SK-N-SH (cell line): Measurements from ENCODE around the gene ATL1. TPM values are rescaled to one million over a fixed set of nuclear protein-coding genes. Genes with fewer than 3 reads are reported as not detected.

Experiments used
- CTCF ChIA-PET: fragments of 300-600, 350-600 bp; formaldehyde crosslinking; extraction: SDS; loops from one replicate; lab custom pipeline; 2021; lab: Yijun Ruan, JAX
- POLR2A ChIA-PET: fragments of 350-600 bp; sonication (Branson Sonifier 250); formaldehyde crosslinking; extraction: SDS; loops from one replicate; lab custom pipeline; 2020; ENCODE audit warnings: antibody characterized with exemption, inconsistent platforms; lab: Yijun Ruan, JAX
- DNase-seq: peaks from one replicate; pipeline ENCODE4 v3.0.0; 2012
- H2AFZ ChIP-seq: fragments of 200-600 bp; sonication (generic); 2 replicates; pipeline ENCODE4 v1.8.1; 2016; ENCODE audit warnings: antibody characterized with exemption, mild to moderate bottlenecking, low read depth
- H3F3A ChIP-seq: fragments of 200-600 bp; sonication (generic); replicated peaks from 2 replicates; pipeline ENCODE3; 2016; ENCODE audit warnings: antibody characterized with exemption, mild to moderate bottlenecking; ENCODE audit not compliant: insufficient read depth
- H3K27ac ChIP-seq, 2 experiments: fragments of 200-500 bp in 1 of 2; fragments of 200-600 bp in 1 of 2; sonication (Bioruptor generic) in 1 of 2; sonication (generic), shearing (Covaris generic) in 1 of 2; 2 replicates each; pipeline versions ENCODE4 v1.5.1 to v1.6.1; 2014 to 2016; ENCODE audit warnings: low read depth in 2 of 2, inconsistent platforms in 1 of 2, low read length in 1 of 2, mild to moderate bottlenecking in 1 of 2, mixed read lengths in 1 of 2
- H3K27me3 ChIP-seq: fragments of 200-600 bp; sonication (generic), shearing (Covaris generic); 2 replicates; pipeline ENCODE4 v1.6.1; 2016; ENCODE audit warnings: mixed run types; ENCODE audit not compliant: insufficient read depth
- H3K36me3 ChIP-seq, 2 experiments: fragments of 200-500 bp in 1 of 2; fragments of 200-600 bp in 1 of 2; sonication (Bioruptor generic) in 1 of 2; sonication (generic) in 1 of 2; replicated peaks in 1 of 2; 2 replicates each; pipeline versions ENCODE3 to v1.5.1; 2014 to 2016; ENCODE audit warnings: low read length in 1 of 2, mild to moderate bottlenecking in 1 of 2; ENCODE audit not compliant: insufficient read depth in 2 of 2, control insufficient read depth in 1 of 2
- H3K4me1 ChIP-seq, 2 experiments: fragments of 200-500 bp in 1 of 2; fragments of 200-600 bp in 1 of 2; sonication (Bioruptor generic) in 1 of 2; sonication (generic), shearing (Covaris generic) in 1 of 2; 2 replicates each; pipeline versions ENCODE4 v1.5.1 to v1.6.1; 2014 to 2016; ENCODE audit warnings: low read depth in 1 of 2, low read length in 1 of 2, mixed run types in 1 of 2; ENCODE audit not compliant: insufficient read depth in 2 of 2, control insufficient read depth in 1 of 2
- H3K4me2 ChIP-seq: fragments of 200-600 bp; sonication (generic), shearing (Covaris generic); 2 replicates; pipeline ENCODE4 v1.6.1; 2017; ENCODE audit warnings: mixed run types
- H3K4me3 ChIP-seq, 2 experiments: fragments of 200-500 bp in 1 of 2; fragments of 200-600 bp in 1 of 2; sonication (Bioruptor generic) in 1 of 2; sonication (generic), shearing (Covaris generic) in 1 of 2; 2 replicates each; pipeline versions ENCODE4 v1.5.1 to v1.8.1; 2014 to 2016; ENCODE audit warnings: low read depth in 2 of 2, inconsistent platforms in 1 of 2, low read length in 1 of 2, mild to moderate bottlenecking in 1 of 2, mixed read lengths in 1 of 2, moderate library complexity in 1 of 2
- H3K79me2 ChIP-seq: fragments of 200-600 bp; sonication (generic); 2 replicates; pipeline ENCODE4 v1.8.1; 2017; ENCODE audit warnings: mild to moderate bottlenecking; ENCODE audit not compliant: insufficient read depth
- H3K9ac ChIP-seq: fragments of 200-600 bp; sonication (generic); 2 replicates; pipeline ENCODE4 v1.6.1; 2017; ENCODE audit warnings: mixed run types
- H3K9me2 ChIP-seq: fragments of 200-600 bp; sonication (generic); 2 replicates; pipeline ENCODE4 v1.6.1; 2017; ENCODE audit warnings: mixed run types
- H3K9me3 ChIP-seq: fragments of 200-600 bp; sonication (generic); 2 replicates; pipeline ENCODE4 v1.6.1; 2017; ENCODE audit warnings: mixed run types, mild to moderate bottlenecking, moderate library complexity
- H4K20me1 ChIP-seq: fragments of 200-600 bp; sonication (generic); 2 replicates; pipeline ENCODE4 v1.6.1; 2017; ENCODE audit warnings: mild to moderate bottlenecking, mixed run types; ENCODE audit not compliant: insufficient read depth
- CHD2 ChIP-seq: fragments of 150-350 bp; IDR thresholded peaks from 2 replicates; pipeline ENCODE4 v1.6.1; 2018; ENCODE audit warnings: low read length; ENCODE audit not compliant: partially characterized antibody
- ELF1 ChIP-seq: IDR thresholded peaks from 2 replicates; pipeline ENCODE4 v1.4.0; 2012
- EP300 ChIP-seq, 2 experiments: IDR thresholded peaks; 2 replicates each; pipeline versions ENCODE4 v1.4.0 to v1.6.1; 2012; ENCODE audit warnings: borderline replicate concordance in 1 of 2, low read depth in 1 of 2, low read length in 1 of 2
- FOSL2 ChIP-seq: IDR thresholded peaks from 2 replicates; pipeline ENCODE4 v1.4.0; 2012; ENCODE audit warnings: low read depth, mild to moderate bottlenecking, moderate library complexity, borderline replicate concordance
- GABPA ChIP-seq: IDR thresholded peaks from 2 replicates; pipeline ENCODE4 v1.4.0; 2012; ENCODE audit warnings: low read depth, mild to moderate bottlenecking
- NFIC ChIP-seq: IDR thresholded peaks from 2 replicates; pipeline ENCODE4 v1.4.0; 2012; ENCODE audit warnings: borderline replicate concordance
- RAD21 ChIP-seq: IDR thresholded peaks from 2 replicates; pipeline ENCODE4 v1.6.1; 2012; ENCODE audit warnings: mild to moderate bottlenecking, low read length
- RCOR1 ChIP-seq: fragments of 150-350 bp; IDR thresholded peaks from 2 replicates; pipeline ENCODE4 v1.6.1; 2017; ENCODE audit warnings: antibody characterized with exemption, low read length
- RXRA ChIP-seq: IDR thresholded peaks from 2 replicates; pipeline ENCODE4 v1.4.0; 2012; ENCODE audit warnings: low read depth, mild to moderate bottlenecking, borderline replicate concordance
- SMC3 ChIP-seq: IDR thresholded peaks from 2 replicates; pipeline ENCODE4 v1.6.1; 2012; ENCODE audit warnings: low read depth, low read length, improper control_type of control experiment
- TAF1 ChIP-seq: IDR thresholded peaks from 2 replicates; pipeline ENCODE4 v1.6.1; 2012; ENCODE audit warnings: low read depth, mild to moderate bottlenecking, low read length, moderate library complexity, borderline replicate concordance
- YY1 ChIP-seq: IDR thresholded peaks from 2 replicates; pipeline ENCODE4 v1.4.0; 2012; ENCODE audit warnings: low read depth, mild to moderate bottlenecking
- whole genome bisulfite sequencing: methylation state at CpG from one replicate; pipeline ENCODE4 v1.1.6; 2017; ENCODE audit warnings: low lambda C conversion rate; 5-methylcytosine and 5-hydroxymethylcytosine counted together
- polyA plus RNA-seq, 3 experiments: library from polyadenylated mRNA; depleted of rRNA; stranded (reverse); fragments of >200 nt; gene quantifications; 2 replicates each; pipeline ENCODE4 v1.2.3, GENCODE V29; 2012
- TF ChIP-seq, protein P1 (sequence below): fragments of 150-350 bp; IDR thresholded peaks from 2 replicates; pipeline ENCODE4 v1.6.1; 2016; ENCODE audit warnings: mild to moderate bottlenecking, low read depth, low read length
- TF ChIP-seq, protein P2 (sequence below): IDR thresholded peaks from 2 replicates; pipeline ENCODE4 v1.6.1; 2012; ENCODE audit warnings: mild to moderate bottlenecking, low read depth, low read length, moderate library complexity
- TF ChIP-seq, protein P3 (sequence below): fragments of 150-350 bp; IDR thresholded peaks from 2 replicates; pipeline ENCODE4 v1.6.1; 2017; ENCODE audit warnings: antibody characterized with exemption, low read length, low read depth, borderline replicate concordance
- TF ChIP-seq, protein P4 (sequence below): IDR thresholded peaks from 2 replicates; pipeline ENCODE4 v1.4.0; 2012; ENCODE audit warnings: low read depth, borderline replicate concordance
- TF ChIP-seq, protein P5 (sequence below): IDR thresholded peaks from 2 replicates; pipeline ENCODE4 v1.4.0; 2012; ENCODE audit warnings: low read depth

Gene ATL1
- polyA plus RNA-seq, 1 of the 3 experiments (the other 2 are of a cell fraction) = 7.3 TPM

DNA sequence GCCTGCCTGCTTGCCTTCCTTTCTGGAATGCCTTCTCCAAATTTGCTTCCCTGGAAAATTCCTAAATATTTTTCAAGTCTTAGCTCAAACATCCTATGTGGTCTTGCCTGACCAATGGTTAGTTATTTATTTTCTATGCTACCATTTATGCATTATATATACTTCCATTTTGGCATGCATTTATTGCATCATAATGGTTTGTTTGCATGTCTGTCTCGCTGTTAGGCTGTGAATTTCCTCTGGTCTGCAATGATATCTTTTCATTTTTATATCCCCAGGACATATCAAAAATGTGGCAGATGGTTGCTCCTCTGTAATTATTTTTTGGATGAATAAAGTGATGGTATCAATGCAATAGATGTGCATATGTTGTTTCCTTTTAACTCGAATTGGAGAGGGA, 30.5 kb downstream of the ATL1 start:
- Histone ChIP-seq H3K27ac (no peak overlapping the region; a peak in 1 of 4 replicates), H3K9ac (no peak overlapping the region), H3K4me2 (no peak overlapping the region), H3K9me3 (no peaks in the 10 kb centered on the region), H4K20me1 (no peaks in the 10 kb centered on the region), H3K4me1 (no peaks in the 10 kb centered on the region; a peak in 1 of 4 replicates), H3K9me2 (no peaks in the 10 kb centered on the region), H2AFZ (no peak overlapping the region), H3K27me3 (no peaks in the 10 kb centered on the region)
- DNase-seq = no peak
- POLR2A ChIA-PET = no interaction called here
- TF ChIP-seq GABPA (no peak), RAD21 (no peak), ELF1 (no peak), EP300 (IDR thresholded peaks at IDR 0.05; ENCODE audit: borderline replicate concordance in 1 of 2, low read depth in 1 of 2, low read length in 1 of 2) (no peak), FOSL2 (no peak), NFIC (no peak), TAF1 (no peak), CHD2 (no peak), RCOR1 (no peak), SMC3 (no peak), YY1 (no peak), RXRA (no peak)
- TF ChIP-seq, protein P1, sequence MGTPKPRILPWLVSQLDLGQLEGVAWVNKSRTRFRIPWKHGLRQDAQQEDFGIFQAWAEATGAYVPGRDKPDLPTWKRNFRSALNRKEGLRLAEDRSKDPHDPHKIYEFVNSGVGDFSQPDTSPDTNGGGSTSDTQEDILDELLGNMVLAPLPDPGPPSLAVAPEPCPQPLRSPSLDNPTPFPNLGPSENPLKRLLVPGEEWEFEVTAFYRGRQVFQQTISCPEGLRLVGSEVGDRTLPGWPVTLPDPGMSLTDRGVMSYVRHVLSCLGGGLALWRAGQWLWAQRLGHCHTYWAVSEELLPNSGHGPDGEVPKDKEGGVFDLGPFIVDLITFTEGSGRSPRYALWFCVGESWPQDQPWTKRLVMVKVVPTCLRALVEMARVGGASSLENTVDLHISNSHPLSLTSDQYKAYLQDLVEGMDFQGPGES = no peak
- TF ChIP-seq, protein P2, sequence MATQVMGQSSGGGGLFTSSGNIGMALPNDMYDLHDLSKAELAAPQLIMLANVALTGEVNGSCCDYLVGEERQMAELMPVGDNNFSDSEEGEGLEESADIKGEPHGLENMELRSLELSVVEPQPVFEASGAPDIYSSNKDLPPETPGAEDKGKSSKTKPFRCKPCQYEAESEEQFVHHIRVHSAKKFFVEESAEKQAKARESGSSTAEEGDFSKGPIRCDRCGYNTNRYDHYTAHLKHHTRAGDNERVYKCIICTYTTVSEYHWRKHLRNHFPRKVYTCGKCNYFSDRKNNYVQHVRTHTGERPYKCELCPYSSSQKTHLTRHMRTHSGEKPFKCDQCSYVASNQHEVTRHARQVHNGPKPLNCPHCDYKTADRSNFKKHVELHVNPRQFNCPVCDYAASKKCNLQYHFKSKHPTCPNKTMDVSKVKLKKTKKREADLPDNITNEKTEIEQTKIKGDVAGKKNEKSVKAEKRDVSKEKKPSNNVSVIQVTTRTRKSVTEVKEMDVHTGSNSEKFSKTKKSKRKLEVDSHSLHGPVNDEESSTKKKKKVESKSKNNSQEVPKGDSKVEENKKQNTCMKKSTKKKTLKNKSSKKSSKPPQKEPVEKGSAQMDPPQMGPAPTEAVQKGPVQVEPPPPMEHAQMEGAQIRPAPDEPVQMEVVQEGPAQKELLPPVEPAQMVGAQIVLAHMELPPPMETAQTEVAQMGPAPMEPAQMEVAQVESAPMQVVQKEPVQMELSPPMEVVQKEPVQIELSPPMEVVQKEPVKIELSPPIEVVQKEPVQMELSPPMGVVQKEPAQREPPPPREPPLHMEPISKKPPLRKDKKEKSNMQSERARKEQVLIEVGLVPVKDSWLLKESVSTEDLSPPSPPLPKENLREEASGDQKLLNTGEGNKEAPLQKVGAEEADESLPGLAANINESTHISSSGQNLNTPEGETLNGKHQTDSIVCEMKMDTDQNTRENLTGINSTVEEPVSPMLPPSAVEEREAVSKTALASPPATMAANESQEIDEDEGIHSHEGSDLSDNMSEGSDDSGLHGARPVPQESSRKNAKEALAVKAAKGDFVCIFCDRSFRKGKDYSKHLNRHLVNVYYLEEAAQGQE = no peak
- TF ChIP-seq, protein P3, sequence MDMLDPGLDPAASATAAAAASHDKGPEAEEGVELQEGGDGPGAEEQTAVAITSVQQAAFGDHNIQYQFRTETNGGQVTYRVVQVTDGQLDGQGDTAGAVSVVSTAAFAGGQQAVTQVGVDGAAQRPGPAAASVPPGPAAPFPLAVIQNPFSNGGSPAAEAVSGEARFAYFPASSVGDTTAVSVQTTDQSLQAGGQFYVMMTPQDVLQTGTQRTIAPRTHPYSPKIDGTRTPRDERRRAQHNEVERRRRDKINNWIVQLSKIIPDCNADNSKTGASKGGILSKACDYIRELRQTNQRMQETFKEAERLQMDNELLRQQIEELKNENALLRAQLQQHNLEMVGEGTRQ = no peak
- TF ChIP-seq, protein P4, sequence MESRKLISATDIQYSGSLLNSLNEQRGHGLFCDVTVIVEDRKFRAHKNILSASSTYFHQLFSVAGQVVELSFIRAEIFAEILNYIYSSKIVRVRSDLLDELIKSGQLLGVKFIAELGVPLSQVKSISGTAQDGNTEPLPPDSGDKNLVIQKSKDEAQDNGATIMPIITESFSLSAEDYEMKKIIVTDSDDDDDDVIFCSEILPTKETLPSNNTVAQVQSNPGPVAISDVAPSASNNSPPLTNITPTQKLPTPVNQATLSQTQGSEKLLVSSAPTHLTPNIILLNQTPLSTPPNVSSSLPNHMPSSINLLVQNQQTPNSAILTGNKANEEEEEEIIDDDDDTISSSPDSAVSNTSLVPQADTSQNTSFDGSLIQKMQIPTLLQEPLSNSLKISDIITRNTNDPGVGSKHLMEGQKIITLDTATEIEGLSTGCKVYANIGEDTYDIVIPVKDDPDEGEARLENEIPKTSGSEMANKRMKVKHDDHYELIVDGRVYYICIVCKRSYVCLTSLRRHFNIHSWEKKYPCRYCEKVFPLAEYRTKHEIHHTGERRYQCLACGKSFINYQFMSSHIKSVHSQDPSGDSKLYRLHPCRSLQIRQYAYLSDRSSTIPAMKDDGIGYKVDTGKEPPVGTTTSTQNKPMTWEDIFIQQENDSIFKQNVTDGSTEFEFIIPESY = no peak
- TF ChIP-seq, protein P5, sequence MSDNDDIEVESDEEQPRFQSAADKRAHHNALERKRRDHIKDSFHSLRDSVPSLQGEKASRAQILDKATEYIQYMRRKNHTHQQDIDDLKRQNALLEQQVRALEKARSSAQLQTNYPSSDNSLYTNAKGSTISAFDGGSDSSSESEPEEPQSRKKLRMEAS = no peak
- TF ChIP-seq, all 33 proteins: peak for 0
- peaks cover 4% of the 10 kb centered on the region for H3F3A ChIP-seq
- peaks cover 7 to 23% of the 10 kb centered on the region in 2 experiments for H3K36me3 ChIP-seq
- H3K79me2 ChIP-seq = no peaks in the 10 kb centered on the region
- CTCF ChIA-PET = interaction anchor here (1.0 to 2.8 kb wide), 4 partner anchors 11 to 269 kb away, joined by 3 to 8 read pairs (median 3); no protein-coding TSS in a partner anchor
- no peak overlapping the region for H3K4me3 ChIP-seq
- 47% methylated on average over 2 of the region's 2 CpGs for WGBS
